H9 (cell line): ENCODE measurements around the gene ASTN1. TPM values are rescaled to one million over a fixed set of nuclear protein-coding genes. Genes with fewer than 3 reads are reported as not detected.
A peak's percentile ranks its signal among the peaks of the same experiment; 100 is the strongest.

Source experiments
- DNase-seq: peaks from one replicate; pipeline ENCODE4 v3.0.0-alpha.2; 2017
- H2AFZ ChIP-seq: one replicate; pipeline ENCODE4 v1.6.1; 2013; ENCODE audit warnings: mild to moderate bottlenecking, low read length, control low read depth, moderate library complexity
- H2AK5ac ChIP-seq: 2 replicates; pipeline ENCODE4 v1.6.1; 2013; ENCODE audit warnings: low read length, control low read depth, mixed read lengths; ENCODE audit not compliant: insufficient read length
- H2BK120ac ChIP-seq: one replicate; pipeline ENCODE4 v1.6.1; 2013; ENCODE audit warnings: low read depth, mild to moderate bottlenecking, low read length, control low read depth, inconsistent platforms; ENCODE audit not compliant: poor library complexity, severe bottlenecking
- H2BK12ac ChIP-seq: 2 replicates; pipeline ENCODE4 v1.6.1; 2013; ENCODE audit warnings: low read length, control low read depth, mixed read lengths, low read depth; ENCODE audit not compliant: insufficient read length
- H2BK15ac ChIP-seq: 2 replicates; pipeline ENCODE4 v1.6.1; 2013; ENCODE audit warnings: low read depth, low read length, control low read depth
- H2BK20ac ChIP-seq: one replicate; pipeline ENCODE4 v1.6.1; 2013; ENCODE audit warnings: low read depth, mild to moderate bottlenecking, low read length, control low read depth, inconsistent platforms; ENCODE audit not compliant: poor library complexity, severe bottlenecking
- H2BK5ac ChIP-seq: 2 replicates; pipeline ENCODE4 v1.6.1; 2013; ENCODE audit warnings: low read length, control low read depth, mixed read lengths; ENCODE audit not compliant: insufficient read length
- H3K14ac ChIP-seq: 2 replicates; pipeline ENCODE4 v1.6.1; 2013; ENCODE audit warnings: low read length, control low read depth; ENCODE audit not compliant: insufficient read depth
- H3K18ac ChIP-seq: 2 replicates; pipeline ENCODE4 v1.6.1; 2013; ENCODE audit warnings: low read depth, mild to moderate bottlenecking, mixed read lengths, low read length, control low read depth; ENCODE audit not compliant: insufficient read length
- H3K23ac ChIP-seq: 2 replicates; pipeline ENCODE4 v1.6.1; 2013; ENCODE audit warnings: low read length, control low read depth, mixed read lengths, low read depth; ENCODE audit not compliant: insufficient read length
- H3K23me2 ChIP-seq: 2 replicates; pipeline ENCODE4 v1.6.1; 2013; ENCODE audit warnings: low read depth, mild to moderate bottlenecking, mixed read lengths, low read length, control low read depth; ENCODE audit not compliant: insufficient read length, poor library complexity, severe bottlenecking
- H3K27ac ChIP-seq: 2 replicates; pipeline ENCODE4 v1.5.1; 2013; ENCODE audit warnings: low read length, control low read depth, mixed read lengths, low read depth; ENCODE audit not compliant: insufficient read length
- H3K27me3 ChIP-seq: 2 replicates; pipeline ENCODE4 v1.6.1; 2013; ENCODE audit warnings: low read length, control low read depth, inconsistent platforms; ENCODE audit not compliant: insufficient read depth
- H3K4ac ChIP-seq: 2 replicates; pipeline ENCODE4 v1.6.1; 2013; ENCODE audit warnings: low read depth, mild to moderate bottlenecking, control low read depth, inconsistent platforms, low read length, moderate library complexity
- H3K4me1 ChIP-seq: 2 replicates; pipeline ENCODE4 v1.6.1; 2013; ENCODE audit warnings: low read length, control low read depth, inconsistent platforms; ENCODE audit not compliant: insufficient read depth
- H3K4me2 ChIP-seq: 2 replicates; pipeline ENCODE4 v1.6.1; 2013; ENCODE audit warnings: low read length, control low read depth, mixed read lengths; ENCODE audit not compliant: insufficient read length, insufficient read depth
- H3K56ac ChIP-seq: 2 replicates; pipeline ENCODE4 v1.6.1; 2013; ENCODE audit warnings: low read depth, mild to moderate bottlenecking, mixed read lengths, low read length, control low read depth; ENCODE audit not compliant: insufficient read length
- H3K79me1 ChIP-seq: 2 replicates; pipeline ENCODE4 v1.6.1; 2013; ENCODE audit warnings: low read depth, mild to moderate bottlenecking, moderate library complexity, low read length, control low read depth, inconsistent platforms; ENCODE audit not compliant: insufficient read depth, poor library complexity, severe bottlenecking
- H3K79me2 ChIP-seq: 2 replicates; pipeline ENCODE4 v1.6.1; 2013; ENCODE audit warnings: low read length, control low read depth, inconsistent platforms; ENCODE audit not compliant: insufficient read depth
- H3K9ac ChIP-seq: 2 replicates; pipeline ENCODE4 v1.6.1; 2013; ENCODE audit warnings: low read length, control low read depth, mixed read lengths; ENCODE audit not compliant: insufficient read length; ENCODE audit errors: extremely low read depth
- H3K9me3 ChIP-seq: one replicate; pipeline ENCODE4 v1.6.1; 2013; ENCODE audit warnings: low read depth, low read length, inconsistent platforms; ENCODE audit not compliant: control insufficient read depth
- H3T11ph ChIP-seq: one replicate; pipeline ENCODE4 v1.6.1; 2013; ENCODE audit warnings: mild to moderate bottlenecking, low read length, control low read depth, inconsistent platforms
- H4K20me1 ChIP-seq: one replicate; pipeline ENCODE4 v1.6.1; 2013; ENCODE audit not compliant: control insufficient read depth, insufficient read length, insufficient read depth
- H4K5ac ChIP-seq: 2 replicates; pipeline ENCODE4 v1.6.1; 2013; ENCODE audit warnings: low read depth, mild to moderate bottlenecking, mixed read lengths, low read length, control low read depth; ENCODE audit not compliant: insufficient read length
- H4K8ac ChIP-seq: replicated peaks from 2 replicates; pipeline ENCODE4 v1.6.1; 2013; ENCODE audit warnings: low read length, control low read depth, mixed read lengths, low read depth; ENCODE audit not compliant: insufficient read length
- H4K91ac ChIP-seq: 2 replicates; pipeline ENCODE4 v1.6.1; 2013; ENCODE audit warnings: low read depth, mild to moderate bottlenecking, moderate library complexity, mixed read lengths, low read length, control low read depth; ENCODE audit not compliant: insufficient read length
- H3K27ac Mint-ChIP-seq, 3 experiments: 2 replicates in 2 of 3; 3 replicates in 1 of 3; pipeline ENCODE4 v1.8.0; 2020 to 2021; ENCODE audit warnings: mixed read lengths in 3 of 3, mild to moderate bottlenecking in 1 of 3, moderate library complexity in 1 of 3
- H3K27me3 Mint-ChIP-seq: 2 replicates; pipeline ENCODE4 v1.8.0; 2021; ENCODE audit warnings: low read depth, mild to moderate bottlenecking, moderate library complexity, mixed read lengths
- H3K36me3 Mint-ChIP-seq, 3 experiments: 2 replicates in 2 of 3; 3 replicates in 1 of 3; pipeline ENCODE4 v1.8.0; 2020 to 2021; ENCODE audit warnings: low read depth in 3 of 3, mixed read lengths in 3 of 3; ENCODE audit not compliant: insufficient read depth in 1 of 3
- H3K4me1 Mint-ChIP-seq, 2 experiments: 2 replicates each; pipeline ENCODE4 v1.8.0; 2020; ENCODE audit warnings: mixed read lengths in 2 of 2
- H3K4me3 Mint-ChIP-seq, 2 experiments: 2 replicates in 1 of 2; 3 replicates in 1 of 2; pipeline ENCODE4 v1.8.0; 2020 to 2021; ENCODE audit warnings: mild to moderate bottlenecking in 2 of 2, mixed read lengths in 2 of 2, moderate library complexity in 1 of 2
- H3K9me3 Mint-ChIP-seq, 2 experiments: 2 replicates in 1 of 2; 3 replicates in 1 of 2; pipeline ENCODE4 v1.8.0; 2020; ENCODE audit warnings: mild to moderate bottlenecking in 2 of 2, mixed read lengths in 2 of 2, moderate library complexity in 1 of 2
- CTCF ChIP-seq: fragments of 200-600 bp; sonication (generic); conservative IDR thresholded peaks from 3 replicates; pipeline ENCODE4 v1.8.0; 2021; ENCODE audit warnings: antibody characterized with exemption, mild to moderate bottlenecking
- WGBS: extraction: QIAGEN DNeasy Blood & Tissue Kit; methylation state at CpG from one replicate; pipeline ENCODE4 v1.1.7; 2013; ENCODE audit warnings: missing lambda C conversion rate, low lambda C conversion rate, mixed read lengths; ENCODE audit not compliant: insufficient read length; ENCODE audit errors: extremely low coverage; 5-methylcytosine and 5-hydroxymethylcytosine counted together
- total RNA-seq: library from RNA; stranded (reverse); gene quantifications from 2 replicates; pipeline ENCODE4 v1.2.1, GENCODE V29; 2021

The ASTN1 gene
- total RNA-seq, 1 experiment from 2014 or later = 0.98 TPM

DNA sequence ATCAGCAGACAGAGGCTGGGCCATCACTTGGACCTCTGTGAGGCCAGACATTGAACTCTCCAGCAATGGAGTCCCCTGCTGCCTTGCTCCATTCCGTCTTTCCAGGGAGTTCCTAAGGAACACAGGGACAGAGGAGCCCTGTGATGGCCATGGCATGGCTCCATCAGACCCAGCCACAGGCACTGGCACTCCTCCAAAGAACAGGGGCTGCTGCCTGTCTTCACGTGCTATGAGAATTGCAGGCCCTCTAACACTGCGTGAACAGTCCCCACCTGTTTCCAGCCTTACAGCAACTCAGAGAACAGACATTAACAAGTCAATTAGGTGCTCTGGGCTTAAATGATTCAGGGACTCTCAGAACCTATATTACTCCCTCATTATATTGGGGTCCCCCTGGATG, 140.8 kb downstream of the ASTN1 start:
- TF ChIP-seq CTCF = no peak
- Histone ChIP-seq H3K56ac (no peak overlapping the region), H3K23me2 (no peaks in the 10 kb centered on the region), H3K9me3 (no peaks in the 10 kb centered on the region), H3K4me1 (no peaks in the 10 kb centered on the region), H3K18ac (no peak overlapping the region), H3K79me1 (no peaks in the 10 kb centered on the region), H4K20me1 (no peaks in the 10 kb centered on the region), H3K14ac (0 out of 2 replicates have a peak overlapping the region, but pooled peaks have one; percentile 67), H3K27ac (no peak overlapping the region), H2BK120ac (no peak overlapping the region), H2BK5ac (no peak overlapping the region), H3T11ph (no peak overlapping the region), H4K8ac (no peak overlapping the region), H2AFZ (no peak overlapping the region), H3K23ac (no peak overlapping the region), H2AK5ac (no peak overlapping the region), H3K27me3 (no peaks in the 10 kb centered on the region), H2BK20ac (no peak overlapping the region), H4K5ac (peak overlapping the region; percentile 14), H4K91ac (no peak overlapping the region), H2BK15ac (no peak overlapping the region), H3K79me2 (no peaks in the 10 kb centered on the region), H3K4me2 (no peak overlapping the region), H2BK12ac (no peak overlapping the region), H3K4ac (no peak overlapping the region), H3K9ac (no peak overlapping the region)
- Mint-ChIP-seq H3K27me3 (peaks cover 2% of the 10 kb centered on the region), H3K36me3 (peaks cover 0 to 2% (median 0%) of the 10 kb centered on the region in 3 experiments; a peak in 2 of 7 replicates), H3K27ac (no peak overlapping the region), H3K4me1 (peaks cover 7 to 10% of the 10 kb centered on the region in 2 experiments), H3K9me3 (no peaks in the 10 kb centered on the region), H3K4me3 (no peak overlapping the region)
- DNase-seq = no peak
- no CpG with 5 or more reads among the region's 3 CpGs for WGBS
